Chondrocyte (in vitro differentiated cells): Measurements from ENCODE around the gene MKLN1. TPM values are rescaled to one million over a fixed set of nuclear protein-coding genes. Genes with fewer than 3 reads are reported as not detected.

Experiments
- DNase-seq: peaks from one replicate; pipeline ENCODE4 v3.0.0; 2021; ENCODE audit warnings: mixed read lengths, low spot score
- H3K27ac Mint-ChIP-seq: one replicate; pipeline ENCODE4 v1.8.0; 2021; ENCODE audit warnings: mild to moderate bottlenecking, moderate library complexity, mixed read lengths; ENCODE audit not compliant: unreplicated experiment
- H3K27me3 Mint-ChIP-seq: 2 replicates; pipeline ENCODE4 v1.8.0; 2021; ENCODE audit warnings: low read depth, mixed read lengths
- H3K36me3 Mint-ChIP-seq: 2 replicates; pipeline ENCODE4 v1.8.0; 2021; ENCODE audit warnings: low read depth, mixed read lengths
- H3K4me1 Mint-ChIP-seq: 2 replicates; pipeline ENCODE4 v1.8.0; 2021; ENCODE audit warnings: low read depth, mild to moderate bottlenecking, mixed read lengths
- H3K4me3 Mint-ChIP-seq: one replicate; pipeline ENCODE4 v1.8.0; 2021; ENCODE audit warnings: mild to moderate bottlenecking, moderate library complexity, mixed read lengths; ENCODE audit not compliant: unreplicated experiment
- H3K9me3 Mint-ChIP-seq: 2 replicates; pipeline ENCODE4 v1.8.0; 2021; ENCODE audit warnings: low read depth, mixed read lengths
- CTCF ChIP-seq: fragments of 200-600 bp; sonication (generic); IDR thresholded peaks from 2 replicates; pipeline ENCODE4 v1.5.0; 2021; ENCODE audit warnings: antibody characterized with exemption, mild to moderate bottlenecking, moderate library complexity
- total RNA-seq: library from RNA; stranded (reverse); gene quantifications from 3 replicates; pipeline ENCODE4 v1.2.1, GENCODE V29; 2021

The MKLN1 gene
- total RNA-seq, 1 donor from 2014 or later: 33.4 TPM

- no peaks in the 10 kb centered on the region for H3K27me3 Mint-ChIP-seq
- peaks cover 9% of the 10 kb centered on the region for H3K9me3 Mint-ChIP-seq
- no peak for TF ChIP-seq CTCF
- peaks cover 18% of the 10 kb centered on the region for H3K36me3 Mint-ChIP-seq
- no peak overlapping the region for H3K4me3 Mint-ChIP-seq
- no peak for DNase-seq
- peaks cover 26% of the 10 kb centered on the region for H3K4me1 Mint-ChIP-seq
- peak overlapping the region; percentile 27 for H3K27ac Mint-ChIP-seq
These were observed 143.8 kb downstream of the MKLN1 start for GRCh38 chr7:131471250-131472004.

GRCh38 chr7:131476740-131477139, 149.1 kb downstream of the MKLN1 start:
- no peak for DNase-seq
- Mint-ChIP-seq H3K27ac (no peak overlapping the region), H3K36me3 (peaks cover 7% of the 10 kb centered on the region), H3K4me3 (no peak overlapping the region), H3K27me3 (no peaks in the 10 kb centered on the region), H3K9me3 (peaks cover 9% of the 10 kb centered on the region), H3K4me1 (peaks cover 29% of the 10 kb centered on the region)
- no peak for TF ChIP-seq CTCF

GRCh38 chr7:131480384-131481315, 153.0 kb downstream of the MKLN1 start:
- Mint-ChIP-seq H3K4me3 (no peak overlapping the region), H3K27me3 (no peaks in the 10 kb centered on the region)
- DNase-seq: no peak

GRCh38 chr7:131482800-131483199, 155.1 kb downstream of the MKLN1 start:
- Mint-ChIP-seq H3K36me3 (no peaks in the 10 kb centered on the region), H3K4me3 (no peak overlapping the region), H3K27ac (no peak overlapping the region), H3K4me1 (peaks cover 27% of the 10 kb centered on the region), H3K27me3 (no peaks in the 10 kb centered on the region), H3K9me3 (no peaks in the 10 kb centered on the region)
- TF ChIP-seq CTCF: no peak
- DNase-seq: no peak

More at GRCh38 chr7:131480384-131481315, 153.0 kb downstream of the MKLN1 start:
- H3K27ac Mint-ChIP-seq: no peak overlapping the region
- no peaks in the 10 kb centered on the region for H3K9me3 Mint-ChIP-seq
- no peak for TF ChIP-seq CTCF
- no peaks in the 10 kb centered on the region for H3K36me3 Mint-ChIP-seq
- H3K4me1 Mint-ChIP-seq: peaks cover 18% of the 10 kb centered on the region

- no peak for DNase-seq
- Mint-ChIP-seq H3K9me3 (no peaks in the 10 kb centered on the region), H3K4me1 (peaks cover 27% of the 10 kb centered on the region), H3K27me3 (no peaks in the 10 kb centered on the region), H3K36me3 (no peaks in the 10 kb centered on the region), H3K27ac (no peak overlapping the region), H3K4me3 (no peak overlapping the region)
- no peak for TF ChIP-seq CTCF
These were observed 155.9 kb downstream of the MKLN1 start for GRCh38 chr7:131483586-131483985.
